GM12878 (cell line): Measurements from ENCODE around the gene PLEKHA1.

Source experiments
- CHD2 ChIP-seq: IDR thresholded peaks from 2 replicates; pipeline ENCODE4 v1.6.1; 2011; ENCODE audit warnings: low read depth, low read length, improper control_type of control experiment, borderline replicate concordance
- CREB1 ChIP-seq: IDR thresholded peaks from 2 replicates; pipeline ENCODE4 v1.6.1; 2012; ENCODE audit warnings: low read depth, mild to moderate bottlenecking, inconsistent platforms
- CREM ChIP-seq: IDR thresholded peaks from 2 replicates; pipeline ENCODE4 v1.6.1; 2014; ENCODE audit warnings: antibody characterized with exemption, low read depth
- EZH2 ChIP-seq: IDR thresholded peaks from 2 replicates; pipeline ENCODE4 v1.6.1; 2012; ENCODE audit warnings: low read depth, mild to moderate bottlenecking, control low read depth, inconsistent platforms, low read length, borderline replicate concordance; ENCODE audit not compliant: control insufficient read depth
- IKZF1 ChIP-seq: fragments of 450-650 bp; conservative IDR thresholded peaks from 2 replicates; pipeline ENCODE4 v1.6.1; 2017; ENCODE audit warnings: antibody characterized with exemption, mild to moderate bottlenecking
- MEF2A ChIP-seq: IDR thresholded peaks from 2 replicates; pipeline ENCODE4 v1.6.1; 2011; ENCODE audit warnings: low read depth, mild to moderate bottlenecking, low read length, moderate library complexity; ENCODE audit not compliant: insufficient read depth
- NFYA ChIP-seq: IDR thresholded peaks from 2 replicates; pipeline ENCODE4 v1.6.1; 2011; ENCODE audit warnings: low read depth, mild to moderate bottlenecking, low read length, improper control_type of control experiment, borderline replicate concordance
- STAT3 ChIP-seq: IDR thresholded peaks from 2 replicates; pipeline ENCODE4 v1.6.1; 2011; ENCODE audit warnings: low read depth, low read length, improper control_type of control experiment
- TF ChIP-seq, protein P1 (sequence below), 3 experiments: IDR thresholded peaks in 2 of 3; conservative IDR thresholded peaks in 1 of 3; 2 replicates each; pipeline ENCODE4 v1.5.1; 2011; ENCODE audit warnings: low read depth in 3 of 3, low read length in 3 of 3, mild to moderate bottlenecking in 3 of 3, control low read depth in 2 of 3, moderate library complexity in 2 of 3, inconsistent platforms in 1 of 3, mixed read lengths in 1 of 3; ENCODE audit not compliant: control insufficient read depth in 2 of 3, insufficient read depth in 1 of 3; ENCODE audit errors: extremely low read depth in 1 of 3

DNA sequence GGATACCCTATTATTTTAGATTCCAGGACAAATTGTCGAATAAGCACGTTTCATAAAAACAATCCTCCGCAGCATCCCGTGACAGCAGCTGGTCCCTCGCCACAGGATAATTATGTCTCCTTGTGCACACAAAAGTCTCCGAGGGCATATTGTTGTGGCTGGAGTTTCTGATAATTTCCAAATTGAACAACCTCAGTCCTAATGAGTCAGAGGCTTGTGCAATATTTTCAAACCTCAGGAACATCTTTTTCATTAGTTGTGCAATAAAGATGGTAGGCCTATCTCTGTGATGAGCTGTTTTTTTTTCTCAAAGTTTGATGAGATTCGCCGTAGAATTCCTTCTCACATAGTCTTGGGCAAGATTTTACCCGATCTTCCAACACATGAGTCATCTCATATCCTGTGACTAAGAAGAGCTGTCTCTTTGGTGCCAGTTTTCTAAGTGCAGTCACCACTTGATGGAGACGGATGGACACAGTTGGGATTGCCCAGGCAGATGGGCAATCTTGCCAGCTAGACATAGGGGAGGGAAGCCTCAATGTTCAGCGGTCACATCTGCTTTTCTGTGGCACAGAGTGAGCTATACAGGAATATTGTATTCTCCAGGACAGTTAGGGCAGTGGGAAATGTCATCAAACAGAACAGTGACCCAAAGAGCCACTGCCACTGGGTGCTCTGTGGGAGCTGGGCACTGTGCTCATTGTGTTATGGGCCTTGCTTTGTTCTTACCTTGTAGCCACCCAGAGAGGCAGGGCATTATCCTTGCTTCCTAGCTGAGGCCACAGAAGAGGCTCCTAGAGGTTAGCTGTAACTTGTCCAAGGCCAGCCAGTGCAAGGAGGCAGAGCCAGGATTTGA is 94.6 kb downstream of the PLEKHA1 start:
- TF ChIP-seq STAT3 = no peak
- no peak for TF ChIP-seq NFYA
- TF ChIP-seq CHD2 = no peak
- TF ChIP-seq, protein P1, sequence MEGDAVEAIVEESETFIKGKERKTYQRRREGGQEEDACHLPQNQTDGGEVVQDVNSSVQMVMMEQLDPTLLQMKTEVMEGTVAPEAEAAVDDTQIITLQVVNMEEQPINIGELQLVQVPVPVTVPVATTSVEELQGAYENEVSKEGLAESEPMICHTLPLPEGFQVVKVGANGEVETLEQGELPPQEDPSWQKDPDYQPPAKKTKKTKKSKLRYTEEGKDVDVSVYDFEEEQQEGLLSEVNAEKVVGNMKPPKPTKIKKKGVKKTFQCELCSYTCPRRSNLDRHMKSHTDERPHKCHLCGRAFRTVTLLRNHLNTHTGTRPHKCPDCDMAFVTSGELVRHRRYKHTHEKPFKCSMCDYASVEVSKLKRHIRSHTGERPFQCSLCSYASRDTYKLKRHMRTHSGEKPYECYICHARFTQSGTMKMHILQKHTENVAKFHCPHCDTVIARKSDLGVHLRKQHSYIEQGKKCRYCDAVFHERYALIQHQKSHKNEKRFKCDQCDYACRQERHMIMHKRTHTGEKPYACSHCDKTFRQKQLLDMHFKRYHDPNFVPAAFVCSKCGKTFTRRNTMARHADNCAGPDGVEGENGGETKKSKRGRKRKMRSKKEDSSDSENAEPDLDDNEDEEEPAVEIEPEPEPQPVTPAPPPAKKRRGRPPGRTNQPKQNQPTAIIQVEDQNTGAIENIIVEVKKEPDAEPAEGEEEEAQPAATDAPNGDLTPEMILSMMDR (IDR thresholded peaks at IDR 0.05 in 2 of 3, conservative IDR thresholded peaks at IDR 0.05 in 1 of 3; ENCODE audit: control insufficient read depth in 2 of 3, extremely low read depth in 1 of 3, insufficient read depth in 1 of 3, low read depth in 3 of 3, low read length in 3 of 3) = no peak
- TF ChIP-seq CREM = no peak
- TF ChIP-seq EZH2 = no peak
- TF ChIP-seq MEF2A = no peak
- TF ChIP-seq CREB1 = no peak
- TF ChIP-seq IKZF1 = no peak
